HepG2 (cell line): ENCODE measurements around the gene CCDC73. TPM values are rescaled to one million over a fixed set of nuclear protein-coding genes. Genes with fewer than 3 reads are reported as not detected.

Experiments
- ARID2 ChIP-seq: sonication (generic); formaldehyde crosslinking; IDR thresholded peaks from 2 replicates; pipeline ENCODE4 v1.8.1; 2022; ENCODE audit warnings: mild to moderate bottlenecking, missing genetic modification reagents, borderline replicate concordance
- ATF5 ChIP-seq: sonication (generic); formaldehyde crosslinking; IDR thresholded peaks from 2 replicates; pipeline ENCODE4 v1.4.0; 2020; ENCODE audit warnings: mild to moderate bottlenecking, low read depth, missing genetic modification reagents
- CEBPZ ChIP-seq: IDR thresholded peaks from 2 replicates; pipeline ENCODE4 v1.6.1; 2012; ENCODE audit warnings: low read length, improper control_type of control experiment
- KAT2B ChIP-seq: fragments of 150-350 bp; IDR thresholded peaks from 2 replicates; pipeline ENCODE4 v1.6.1; 2014; ENCODE audit warnings: low read depth, low read length, borderline replicate concordance
- MED13 ChIP-seq: sonication (generic); formaldehyde crosslinking; IDR thresholded peaks from 2 replicates; pipeline ENCODE4 v1.5.0; 2020; ENCODE audit warnings: missing genetic modification reagents
- MEIS2 ChIP-seq: sonication (generic); formaldehyde crosslinking; IDR thresholded peaks from 2 replicates; pipeline ENCODE4 v1.9.0; 2021; ENCODE audit warnings: mild to moderate bottlenecking, missing genetic modification reagents
- MTF1 ChIP-seq: sonication (generic); formaldehyde crosslinking; IDR thresholded peaks from 2 replicates; pipeline ENCODE4 v1.5.0; 2020; ENCODE audit warnings: missing genetic modification reagents
- REPIN1 ChIP-seq: sonication (generic); formaldehyde crosslinking; IDR thresholded peaks from 2 replicates; pipeline ENCODE4 v1.8.0; 2022; ENCODE audit warnings: missing genetic modification reagents, low read depth, mild to moderate bottlenecking, borderline replicate concordance
- RFXAP ChIP-seq: sonication (generic); formaldehyde crosslinking; IDR thresholded peaks from 2 replicates; pipeline ENCODE4 v1.4.0; 2020; ENCODE audit warnings: missing genetic modification reagents, borderline replicate concordance
- SPEN ChIP-seq: sonication (generic); formaldehyde crosslinking; IDR thresholded peaks from 2 replicates; pipeline ENCODE4 v1.5.1; 2020; ENCODE audit warnings: low read depth, mild to moderate bottlenecking, missing genetic modification reagents
- TGIF2 ChIP-seq: IDR thresholded peaks from 2 replicates; pipeline ENCODE4 v1.6.1; 2016; ENCODE audit warnings: control low read depth, missing compliant biosample characterization
- YY1 ChIP-seq: IDR thresholded peaks from 2 replicates; pipeline ENCODE4 v1.6.1; 2011; ENCODE audit warnings: low read length, low read depth, moderate library complexity, mild to moderate bottlenecking; ENCODE audit not compliant: insufficient read depth, insufficient replicate concordance
- ZKSCAN8 ChIP-seq: IDR thresholded peaks from 2 replicates; pipeline ENCODE4 v1.6.1; 2016; ENCODE audit warnings: borderline replicate concordance, missing genetic modification reagents, missing compliant biosample characterization
- ZNF367 ChIP-seq: sonication (generic); formaldehyde crosslinking; IDR thresholded peaks from 2 replicates; pipeline ENCODE4 v1.4.0; 2020; ENCODE audit warnings: missing genetic modification reagents, borderline replicate concordance
- ZNF501 ChIP-seq: sonication (generic); formaldehyde crosslinking; IDR thresholded peaks from 2 replicates; pipeline ENCODE4 v1.5.1; 2020; ENCODE audit warnings: mild to moderate bottlenecking, moderate library complexity, missing genetic modification reagents
- ZNF546 ChIP-seq: sonication (generic); formaldehyde crosslinking; conservative IDR thresholded peaks from 2 replicates; pipeline ENCODE4 v1.8.1; 2023; ENCODE audit warnings: mild to moderate bottlenecking, missing genetic modification reagents
- ZNF567 ChIP-seq: sonication (generic); formaldehyde crosslinking; IDR thresholded peaks from 2 replicates; pipeline ENCODE4 v1.8.1; 2023; ENCODE audit warnings: mild to moderate bottlenecking, missing genetic modification reagents, borderline replicate concordance
- ZNF703 ChIP-seq: sonication (generic); formaldehyde crosslinking; IDR thresholded peaks from 2 replicates; pipeline ENCODE4 v1.5.1; 2020; ENCODE audit warnings: missing genetic modification reagents, mild to moderate bottlenecking, moderate library complexity, borderline replicate concordance
- ZNF737 ChIP-seq: sonication (generic); formaldehyde crosslinking; IDR thresholded peaks from 2 replicates; pipeline ENCODE4 v1.5.0; 2020; ENCODE audit warnings: missing genetic modification reagents, mild to moderate bottlenecking, borderline replicate concordance
- ZNF766 ChIP-seq: sonication (generic); formaldehyde crosslinking; IDR thresholded peaks from 2 replicates; pipeline ENCODE4 v1.5.0; 2020; ENCODE audit warnings: missing genetic modification reagents, borderline replicate concordance
- ZNF777 ChIP-seq: sonication (generic); formaldehyde crosslinking; IDR thresholded peaks from 2 replicates; pipeline ENCODE4 v1.4.0; 2020; ENCODE audit warnings: missing genetic modification reagents
- ZNF781 ChIP-seq: sonication (generic); formaldehyde crosslinking; IDR thresholded peaks from 2 replicates; pipeline ENCODE4 v1.5.1; 2020; ENCODE audit warnings: borderline replicate concordance, mild to moderate bottlenecking, missing genetic modification reagents; ENCODE audit errors: not compliant biosample characterization
- polyA plus RNA-seq, 8 experiments: library from polyadenylated mRNA; depleted of rRNA in 3 of 8; stranded (reverse) in 7 of 8; unstranded in 1 of 8; fragments of >200 nt; fragmentation: Illumina TruSeq in 4 of 8; extraction: Trizol in 4 of 8; gene quantifications; 2 replicates each; pipeline versions ENCODE4 v1.2.1 to v1.2.3, GENCODE V29; 2011 to 2016; ENCODE audit warnings: low read depth in 4 of 8, missing spikeins in 1 of 8, mixed read lengths in 1 of 8; ENCODE audit not compliant: insufficient read depth in 1 of 8
- total RNA-seq, 5 experiments: library from RNA; depleted of rRNA; stranded (reverse); fragments of >200 nt; fragmentation: Illumina TruSeq; extraction: Trizol; gene quantifications; 2 replicates each; pipeline ENCODE4 v1.2.3, GENCODE V29; 2016; ENCODE audit warnings: low read depth in 1 of 5
- TF ChIP-seq, protein P1 (sequence below): sonication (generic); formaldehyde crosslinking; IDR thresholded peaks from 2 replicates; pipeline ENCODE4 v1.4.0; 2020; ENCODE audit warnings: missing genetic modification reagents, borderline replicate concordance

The CCDC73 gene
- total and polyA plus RNA-seq, 2 of the 13 experiments (the other 11 are each of a cell fraction or from before 2014, with no cell fraction given) = 0.01 to 0.11 TPM

DNA sequence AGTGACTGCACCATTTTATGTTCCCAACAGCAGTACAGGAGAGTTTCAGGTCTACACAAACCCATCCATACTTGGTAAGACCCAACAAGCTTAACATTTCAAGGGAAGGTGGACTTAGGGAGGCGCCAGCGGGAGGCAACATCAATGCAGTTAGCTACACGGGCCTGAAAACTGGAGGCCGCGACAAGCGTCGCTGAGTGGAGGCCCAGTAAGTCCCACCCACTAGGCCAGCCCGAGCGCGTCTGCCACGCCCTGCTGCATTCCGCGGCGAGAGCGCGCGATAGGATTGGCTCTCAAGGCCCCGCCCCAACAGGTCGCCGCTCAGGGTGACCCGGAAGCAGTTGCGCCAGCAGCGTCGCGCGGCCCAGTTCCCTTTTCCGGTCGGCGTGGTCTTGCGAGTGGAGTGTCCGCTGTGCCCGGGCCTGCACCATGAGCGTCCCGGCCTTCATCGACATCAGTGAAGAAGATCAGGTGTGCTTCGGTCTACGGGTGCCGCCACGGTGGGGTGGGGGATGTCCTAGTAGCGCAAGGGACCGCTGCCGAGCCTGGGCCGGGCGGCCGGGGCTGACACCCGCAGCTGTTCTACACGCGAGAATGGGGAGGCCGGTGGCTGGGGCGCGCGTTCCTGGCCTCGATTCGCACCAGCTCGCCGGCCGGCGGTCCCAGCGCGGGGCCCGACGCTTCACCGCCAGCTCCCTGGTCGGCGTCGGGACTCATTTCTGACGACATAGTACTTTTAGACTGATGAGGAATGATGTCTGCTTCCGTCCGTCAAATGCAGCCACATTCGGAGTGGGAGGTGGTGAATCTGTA lies 210.8 kb downstream of the CCDC73 start, which contains the start of gene EIF3M (continued):
- no peak for TF ChIP-seq ATF5 (CRISPR knock-in tag)
- peak; percentile 97 for TF ChIP-seq SPEN
- TF ChIP-seq ZNF546 (CRISPR knock-in tag) = peak; percentile 91
- TF ChIP-seq MEIS2 = peak; percentile 76; the same call in 1 of the 2 replicates
- TF ChIP-seq REPIN1 (CRISPR knock-in tag) = peak; percentile 71
- peak; percentile 88; the same call in 1 of the 2 replicates for TF ChIP-seq ZNF737 (CRISPR knock-in tag)
- TF ChIP-seq ZNF501 (CRISPR knock-in tag) = peak; percentile 88
- TF ChIP-seq ZNF367 (CRISPR knock-in tag) = peak; percentile 20; the same call in 1 of the 2 replicates
- no peak for TF ChIP-seq ZKSCAN8 (CRISPR knock-in tag)
- 0 out of 2 replicates have a peak, but pooled peaks have one; percentile 67 for TF ChIP-seq MED13
- peak; percentile 20 for TF ChIP-seq YY1
- TF ChIP-seq ZNF766 = peak; percentile 67; the same call in 1 of the 2 replicates
- no peak for TF ChIP-seq TGIF2 (CRISPR knock-in tag)
- TF ChIP-seq, protein P1, sequence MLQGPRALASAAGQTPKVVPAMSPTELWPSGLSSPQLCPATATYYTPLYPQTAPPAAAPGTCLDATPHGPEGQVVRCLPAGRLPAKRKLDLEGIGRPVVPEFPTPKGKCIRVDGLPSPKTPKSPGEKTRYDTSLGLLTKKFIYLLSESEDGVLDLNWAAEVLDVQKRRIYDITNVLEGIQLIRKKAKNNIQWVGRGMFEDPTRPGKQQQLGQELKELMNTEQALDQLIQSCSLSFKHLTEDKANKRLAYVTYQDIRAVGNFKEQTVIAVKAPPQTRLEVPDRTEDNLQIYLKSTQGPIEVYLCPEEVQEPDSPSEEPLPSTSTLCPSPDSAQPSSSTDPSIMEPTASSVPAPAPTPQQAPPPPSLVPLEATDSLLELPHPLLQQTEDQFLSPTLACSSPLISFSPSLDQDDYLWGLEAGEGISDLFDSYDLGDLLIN (CRISPR knock-in tag) = peak; percentile 36; the same call in 1 of the 2 replicates
- TF ChIP-seq CEBPZ = no peak
- TF ChIP-seq KAT2B = no peak
- 0 out of 2 replicates have a peak, but pooled peaks have one; percentile 74 for TF ChIP-seq MTF1 (CRISPR knock-in tag)
- TF ChIP-seq ZNF781 = no peak
- no peak; the same call in 1 of the 2 replicates for TF ChIP-seq ZNF703
- TF ChIP-seq ARID2 (CRISPR knock-in tag) = peak; percentile 80; the same call in 1 of the 2 replicates
- peak; percentile 76; the same call in 1 of the 2 replicates for TF ChIP-seq RFXAP (CRISPR knock-in tag)
- TF ChIP-seq ZNF777 (CRISPR knock-in tag) = peak; percentile 40; the same call in 1 of the 2 replicates
- TF ChIP-seq ZNF567 (CRISPR knock-in tag) = no peak
